ENCODE measurements around the gene NAB1.
"Not testable (repeated sequence)": the region's sequence is repeated elsewhere in the genome, so short reads cannot be mapped to it uniquely, and the experiment has no call there.

NAB1 gene

GRCh38 chr2:190674966-190675650 lies 26.2 kb downstream of the NAB1 start:
- DNase-seq = no peak

GRCh38 chr2:190677255-190677654 lies 28.4 kb downstream of the NAB1 start:
- DNase-seq = no peak

DNA sequence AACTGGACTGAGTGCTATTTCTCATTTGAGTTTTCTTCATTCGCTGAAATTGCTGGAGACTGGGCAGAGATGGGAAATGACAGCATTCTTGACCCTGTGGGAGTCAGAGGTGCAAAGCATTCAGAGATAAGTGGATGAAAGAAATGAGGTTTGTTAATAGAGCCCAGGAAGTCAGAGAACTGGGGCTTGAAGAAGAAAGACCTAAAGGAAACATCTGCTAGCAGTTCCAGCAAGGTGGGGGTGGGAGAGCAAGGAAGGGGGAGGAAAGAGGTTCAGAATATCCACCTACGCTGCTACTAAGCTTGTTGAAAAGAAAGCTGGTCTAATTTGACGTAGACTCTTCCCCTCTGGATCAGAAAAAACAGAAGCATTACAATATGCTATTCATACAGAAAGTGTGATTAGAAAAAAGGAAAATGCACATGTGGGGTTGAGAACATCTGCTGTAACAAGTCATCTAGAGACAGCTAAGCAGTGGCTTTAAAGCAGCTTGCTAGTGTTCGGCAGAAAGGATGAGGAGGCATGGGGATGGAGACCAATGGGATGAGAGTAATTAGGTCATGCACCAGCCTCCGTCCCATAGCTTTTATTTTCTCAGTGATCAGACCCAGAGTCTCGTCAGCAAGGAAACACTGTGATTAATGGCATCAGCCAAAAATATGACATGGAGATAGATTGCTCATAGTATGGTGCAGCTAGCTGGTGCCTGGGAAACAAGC lies 29.7 kb downstream of the NAB1 start:
- no peak for DNase-seq

DNA sequence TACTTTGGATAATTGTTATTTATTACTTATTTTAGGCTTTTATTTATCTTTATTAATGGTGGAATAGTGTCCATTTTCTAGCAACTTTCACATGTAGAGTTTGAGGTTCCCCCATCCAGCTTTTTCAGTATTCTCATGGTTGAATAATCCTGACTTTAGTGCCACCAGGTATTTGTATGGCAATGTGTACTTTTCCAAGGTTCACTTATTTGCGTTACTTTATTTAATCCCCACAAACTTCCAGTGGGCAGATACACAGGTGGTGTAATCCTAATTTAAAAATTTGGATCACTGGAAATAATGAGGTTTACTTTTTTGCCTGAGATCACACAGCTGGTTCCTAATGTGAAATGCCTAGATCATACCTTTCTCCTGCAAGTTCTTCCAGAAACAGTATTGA lies 30.5 kb downstream of the NAB1 start:
- DNase-seq = no peak

- DNase-seq = peak; percentile 16
Measured at GRCh38 chr2:190679813-190680591, 31.1 kb downstream of the NAB1 start.

DNA sequence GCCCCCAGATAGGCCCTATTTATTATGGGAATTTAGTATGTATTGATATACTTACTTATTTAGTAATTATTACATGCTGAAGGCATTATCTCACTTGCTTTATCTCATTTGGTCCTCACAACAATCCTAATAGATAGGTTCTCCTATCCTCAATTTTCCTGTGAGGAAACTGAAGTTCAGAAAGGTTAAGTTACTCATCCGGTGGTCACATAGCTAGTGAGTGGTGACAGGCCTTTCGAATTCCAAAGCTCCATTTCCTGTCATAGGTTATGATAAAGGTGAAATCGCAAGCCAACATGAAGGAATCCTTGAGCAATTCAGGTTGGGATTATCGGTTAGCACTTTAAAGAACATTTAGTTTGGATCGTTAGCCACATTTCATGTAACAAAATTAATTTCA lies 33.3 kb downstream of the NAB1 start:
- no peak for DNase-seq

DNA sequence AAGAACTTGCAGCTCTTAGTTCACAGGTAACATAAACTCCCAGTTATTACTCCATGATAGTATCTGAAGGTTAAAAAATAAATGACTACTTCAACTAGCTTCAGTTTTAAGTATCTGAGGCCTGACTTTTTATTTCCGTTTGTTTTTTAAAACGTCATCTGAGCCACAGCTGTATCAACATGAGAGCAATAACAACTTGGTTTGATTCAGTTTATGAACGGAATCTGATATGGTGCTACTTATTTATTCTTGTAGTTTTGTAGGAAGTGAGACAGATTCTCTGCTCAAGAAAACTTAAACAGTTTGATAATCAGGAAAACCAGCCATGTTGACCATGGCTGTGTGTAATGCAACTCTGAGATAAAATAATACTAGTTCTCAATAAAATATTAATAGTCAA lies 34.9 kb downstream of the NAB1 start:
- no peak for DNase-seq

DNA sequence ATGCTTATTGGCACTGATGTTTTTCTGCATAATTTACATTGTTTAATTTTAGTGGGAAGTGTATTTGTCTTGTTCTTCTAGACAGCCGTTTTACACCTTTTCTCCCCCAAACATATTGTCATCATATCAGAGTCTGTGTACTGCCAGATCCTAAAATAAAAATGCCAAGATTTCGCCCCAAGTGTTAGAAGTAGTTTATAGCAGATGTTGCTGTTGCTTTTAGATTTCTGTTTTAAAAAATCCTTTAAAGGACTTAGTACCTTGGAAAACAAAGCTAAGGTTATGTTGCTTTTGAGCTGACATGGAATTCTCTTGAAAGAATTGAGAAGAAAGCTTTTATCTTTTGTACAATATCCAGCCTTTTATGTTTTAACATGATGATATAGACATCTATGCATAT lies 36.0 kb downstream of the NAB1 start:
- DNase-seq = no peak

- no peak for DNase-seq
Measured at GRCh38 chr2:190685333-190685732, 36.5 kb downstream of the NAB1 start.

DNA sequence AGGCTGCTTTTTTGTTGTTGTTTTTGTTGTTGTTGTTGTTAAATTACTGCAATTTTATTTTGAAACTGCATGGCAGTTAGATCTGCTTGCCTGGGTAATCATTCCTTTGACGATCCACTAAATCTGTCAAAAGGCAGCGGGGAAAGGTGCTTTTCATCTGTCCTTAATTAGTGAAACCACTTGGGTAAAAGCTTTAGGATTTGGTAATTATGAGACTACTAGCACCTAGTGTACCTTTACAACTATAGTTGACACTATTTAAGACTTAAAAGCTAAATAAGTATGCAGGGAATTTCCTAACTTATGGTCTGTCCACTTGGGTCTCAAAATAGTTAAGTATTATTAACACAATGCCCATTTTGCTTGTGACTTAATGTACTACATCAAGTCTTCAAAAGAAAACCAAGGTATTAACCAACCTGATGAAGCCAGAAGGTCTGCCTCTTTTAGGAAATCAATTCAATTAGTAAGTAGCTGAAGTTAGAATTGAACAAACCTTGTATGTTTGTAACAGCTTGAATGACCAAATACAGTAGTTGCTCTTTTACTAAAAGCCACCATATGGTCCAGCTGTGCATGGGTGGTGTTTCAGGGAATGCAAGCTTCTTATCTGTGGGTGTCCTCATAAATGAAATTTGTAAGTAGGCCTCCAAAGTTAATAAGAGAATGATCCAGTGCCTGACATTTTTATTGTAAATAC lies 44.8 kb downstream of the NAB1 start:
- no peak for DNase-seq

DNA sequence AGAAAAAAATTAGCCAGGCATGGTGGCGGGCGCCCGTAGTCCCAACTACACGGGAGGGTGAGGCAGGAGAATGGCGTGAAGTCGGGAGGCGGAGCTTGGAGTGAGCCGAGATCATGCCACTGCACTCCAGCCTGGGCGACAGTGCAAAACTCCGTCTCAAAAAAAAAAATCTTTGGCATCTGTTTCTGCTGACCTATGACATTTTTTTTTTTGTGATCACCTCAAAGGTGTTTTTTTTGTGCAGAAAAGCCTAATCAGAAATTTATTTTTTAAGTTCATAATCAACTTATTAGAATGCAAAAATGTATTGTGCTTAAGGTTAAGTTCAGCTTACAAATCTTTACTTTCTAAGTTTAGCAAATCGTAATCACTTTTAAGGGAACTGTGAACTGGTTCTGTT lies 45.6 kb downstream of the NAB1 start:
- DNase-seq = no peak

GRCh38 chr2:190695739-190696138 lies 46.9 kb downstream of the NAB1 start:
- no peak for DNase-seq

GRCh38 chr2:190696792-190697398 lies 48.0 kb downstream of the NAB1 start:
- no peak for DNase-seq

- DNase-seq = no peak
Measured at GRCh38 chr2:190697421-190697820, 48.5 kb downstream of the NAB1 start.

GRCh38 chr2:190698895-190699294 lies 50.0 kb downstream of the NAB1 start:
- DNase-seq = no peak

- no peak for DNase-seq
Measured at GRCh38 chr2:190701586-190701985, 52.7 kb downstream of the NAB1 start.

- DNase-seq = no peak
Measured at GRCh38 chr2:190705280-190705679, 56.4 kb downstream of the NAB1 start.

DNA sequence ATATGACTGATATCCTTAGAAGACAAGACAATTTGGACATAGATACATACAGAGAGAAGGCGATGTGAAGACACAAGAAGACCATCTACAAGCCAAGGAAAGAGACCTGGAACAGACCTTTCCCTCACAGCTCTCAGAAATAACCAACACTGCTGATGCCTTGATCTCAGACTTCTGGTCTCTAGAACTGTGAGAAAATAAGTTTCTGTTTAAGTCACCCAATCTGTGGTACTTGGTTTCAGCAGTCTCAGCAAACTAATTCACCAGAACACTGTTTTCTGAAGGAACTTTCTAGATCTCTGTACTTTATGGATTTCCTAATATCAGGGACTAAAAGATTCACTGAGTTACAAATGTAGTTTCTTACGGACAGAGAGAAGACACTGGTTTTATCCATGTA lies 58.8 kb downstream of the NAB1 start:
- DNase-seq = no peak

DNA sequence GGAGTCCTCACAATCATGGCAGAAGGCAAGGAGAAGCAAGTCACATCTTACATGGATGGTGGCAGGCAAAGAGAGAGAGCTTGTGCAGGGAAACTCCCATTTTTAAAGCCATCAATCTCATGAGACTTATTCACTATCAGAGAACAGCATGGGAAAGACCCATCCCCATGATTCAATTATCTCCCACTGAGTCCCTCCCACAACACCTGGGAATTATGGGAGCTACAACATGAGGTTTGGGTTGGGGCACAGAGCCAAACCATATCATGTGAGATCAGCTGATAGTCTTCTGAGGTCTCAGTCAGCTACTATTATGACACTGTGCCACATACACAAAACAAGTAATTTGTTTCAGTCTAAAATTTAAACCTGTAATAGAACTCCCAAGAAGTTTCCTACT lies 59.8 kb downstream of the NAB1 start:
- DNase-seq = not testable (repeated sequence)

GRCh38 chr2:190711069-190711468 lies 62.2 kb downstream of the NAB1 start:
- DNase-seq = no peak

GRCh38 chr2:190713471-190713870 lies 64.6 kb downstream of the NAB1 start:
- no peak for DNase-seq

GRCh38 chr2:190714958-190715357 lies 66.1 kb downstream of the NAB1 start:
- DNase-seq = no peak

All from RPMI8226 (cell line).